Suppressor macrophage (primary cell): ENCODE results near the gene APOL3.
"Not testable (repeated sequence)": the region's sequence is repeated elsewhere in the genome, so short reads cannot be mapped to it uniquely, and the experiment has no call there.

Experiments used
- DNase-seq, 4 experiments: peaks; one replicate each; pipeline ENCODE4 v3.0.0-alpha.2; 2020 to 2022

APOL3 gene

DNA sequence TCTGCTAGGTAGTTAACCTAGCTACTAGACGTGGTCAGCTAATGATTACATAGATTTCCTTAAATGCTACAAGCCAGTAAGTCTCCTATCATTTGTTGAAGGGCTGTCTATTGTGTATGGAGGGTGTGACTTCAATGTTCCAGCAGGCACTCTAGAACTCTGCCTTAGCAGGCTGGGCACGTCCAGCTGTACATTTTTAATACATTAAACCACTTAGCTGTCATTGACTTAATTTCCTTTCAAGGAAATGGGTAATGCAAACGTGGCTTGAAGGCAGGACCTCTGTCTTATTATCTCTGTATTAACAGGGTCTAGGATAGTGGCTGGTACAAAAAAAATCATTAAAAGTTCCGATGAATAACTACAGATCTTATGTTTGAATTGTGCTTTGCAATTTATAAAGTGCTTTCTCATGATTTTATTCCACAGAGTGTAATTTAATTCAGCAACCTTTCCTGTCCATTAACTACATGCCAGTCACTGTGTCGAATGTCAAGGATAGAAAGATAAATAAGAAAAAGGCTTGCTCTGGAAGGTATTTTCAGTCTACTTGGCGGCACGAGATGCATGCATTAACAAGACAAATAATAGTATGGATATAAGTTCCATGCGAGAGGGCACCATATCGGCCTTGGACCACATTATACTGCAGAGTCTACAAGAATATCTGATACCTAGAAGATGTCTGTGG lies 60.3 kb downstream of the APOL3 start:
- DNase-seq: no peak

DNA sequence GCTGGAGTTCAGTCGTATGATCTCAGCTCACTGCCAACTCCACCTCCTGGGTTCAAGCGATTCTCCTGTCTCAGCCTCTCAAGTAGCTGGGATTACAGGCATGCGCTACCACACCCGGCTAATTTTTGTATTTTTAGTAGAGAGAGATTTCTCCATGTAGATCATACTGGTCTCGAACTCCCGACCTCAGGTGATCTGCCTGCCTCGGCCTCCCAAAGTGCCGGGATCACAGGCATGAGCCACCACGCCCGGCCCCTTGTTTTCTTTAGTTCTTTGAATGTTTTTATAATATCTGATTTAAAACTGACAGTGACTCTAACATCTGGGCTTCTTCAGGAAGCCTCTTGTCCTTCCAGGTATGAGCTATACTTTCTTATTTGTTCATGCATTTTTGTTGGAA lies 61.0 kb downstream of the APOL3 start:
- not testable (repeated sequence) for DNase-seq

DNA sequence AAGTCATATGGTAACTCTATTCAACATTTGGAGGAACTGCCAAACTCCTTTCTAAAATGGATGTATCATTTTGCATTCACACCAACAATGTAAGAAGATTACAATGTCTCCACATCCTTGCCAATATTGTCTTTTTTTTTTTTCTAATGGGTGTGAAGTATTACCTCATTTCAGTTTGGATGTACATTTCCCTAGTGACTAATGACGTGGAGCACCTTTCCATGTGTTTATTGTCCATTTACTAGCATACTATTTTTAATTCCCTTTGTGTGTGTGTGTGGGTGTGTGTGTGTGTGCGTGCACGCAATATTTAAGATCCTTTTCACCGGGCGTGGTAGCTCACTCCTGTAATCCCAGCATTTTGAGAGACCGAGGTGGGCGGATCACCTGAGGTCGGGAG lies 62.7 kb downstream of the APOL3 start:
- DNase-seq: no peak

DNA sequence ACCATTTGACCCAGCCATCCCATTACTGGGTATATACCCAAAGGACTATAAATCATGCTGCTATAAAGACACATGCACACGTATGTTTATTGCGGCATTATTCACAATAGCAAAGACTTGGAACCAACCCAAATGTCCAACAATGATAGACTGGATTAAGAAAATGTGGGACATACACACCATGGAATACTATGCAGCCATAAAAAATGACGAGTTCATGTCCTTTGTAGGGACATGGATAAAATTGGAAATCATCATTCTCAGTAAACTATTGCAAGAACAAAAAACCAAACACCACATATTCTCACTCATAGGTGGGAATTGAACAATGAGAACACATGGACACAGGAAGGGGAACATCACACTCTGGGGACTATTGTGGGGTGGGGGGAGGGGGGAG lies 69.8 kb downstream of the APOL3 start:
- not testable (repeated sequence) for DNase-seq
